Large intestine (tissue), 3 donors: Measurements from ENCODE around the gene SYNC. TPM values are rescaled to one million over a fixed set of nuclear protein-coding genes. Genes with fewer than 3 reads are reported as not detected.

Source experiments
- DNase-seq, 2 donors: peaks; one replicate each; pipeline versions ENCODE4 v3.0.0 to v3.0.0-alpha.2; 2013
- H3K27ac ChIP-seq: one replicate; pipeline ENCODE4 v1.5.1; 2013; ENCODE audit warnings: low read length
- H3K27me3 ChIP-seq: 2 replicates; pipeline ENCODE4 v1.6.1; 2013; ENCODE audit warnings: low read length; ENCODE audit not compliant: control insufficient read depth, insufficient read depth
- H3K36me3 ChIP-seq: 2 replicates; pipeline ENCODE4 v1.6.1; 2013; ENCODE audit warnings: low read length; ENCODE audit not compliant: control insufficient read depth, insufficient read depth
- H3K4me1 ChIP-seq: one replicate; pipeline ENCODE4 v1.6.1; 2013; ENCODE audit warnings: low read length; ENCODE audit not compliant: control insufficient read depth, insufficient read depth
- H3K4me3 ChIP-seq: one replicate; pipeline ENCODE4 v1.5.1; 2013; ENCODE audit warnings: low read length
- H3K9me3 ChIP-seq: one replicate; pipeline ENCODE4 v1.6.1; 2013; ENCODE audit warnings: mild to moderate bottlenecking, low read depth, low read length, moderate library complexity; ENCODE audit not compliant: control insufficient read depth
- WGBS: methylation state at CpG from one replicate; pipeline ENCODE4 v1.1.5; 2013; ENCODE audit warnings: low lambda C conversion rate; ENCODE audit not compliant: insufficient coverage; 5-methylcytosine and 5-hydroxymethylcytosine counted together
- polyA plus RNA-seq: library from polyadenylated mRNA; unstranded; fragments of 120-200 nt; gene quantifications from one replicate; pipeline ENCODE4 v1.2.1, GENCODE V29; 2013

Gene SYNC
- polyA plus RNA-seq, 1 donor = 5.2 TPM

- peaks cover 14% of the 10 kb centered on the region for H3K36me3 ChIP-seq
- no CpG with 5 or more reads among the region's 28 CpGs for WGBS
- DNase-seq = peak; percentile 43 to 75
- H3K9me3 ChIP-seq = no peaks in the 10 kb centered on the region
- H3K4me1 ChIP-seq = peaks cover 30% of the 10 kb centered on the region
- H3K27ac ChIP-seq = peak overlapping the region; percentile 96
- H3K27me3 ChIP-seq = no peaks in the 10 kb centered on the region
- H3K4me3 ChIP-seq = peak overlapping the region; percentile 86
These were observed 39.8 kb upstream of the SYNC start for GRCh38 chr1:32742199-32742947.

- Histone ChIP-seq H3K9me3 (no peaks in the 10 kb centered on the region), H3K27me3 (no peaks in the 10 kb centered on the region), H3K36me3 (peaks cover 9% of the 10 kb centered on the region), H3K27ac (peak overlapping the region; percentile 96), H3K4me3 (peak overlapping the region; percentile 86), H3K4me1 (peaks cover 38% of the 10 kb centered on the region)
- DNase-seq = peak; percentile 31 to 78
- WGBS = no CpG with 5 or more reads among the region's 103 CpGs
These were observed 39.0 kb upstream of the SYNC start for GRCh38 chr1:32741413-32742198.

GRCh38 chr1:32741059-32741412 lies 38.5 kb upstream of the SYNC start:
- peak overlapping the region; percentile 91 for H3K27ac ChIP-seq
- no peaks in the 10 kb centered on the region for H3K27me3 ChIP-seq
- H3K4me3 ChIP-seq = peak overlapping the region; percentile 49
- DNase-seq = peak; percentile 33 to 52
- H3K9me3 ChIP-seq = no peaks in the 10 kb centered on the region
- peaks cover 41% of the 10 kb centered on the region for H3K4me1 ChIP-seq
- no CpG with 5 or more reads among the region's 10 CpGs for WGBS
- H3K36me3 ChIP-seq = peaks cover 7% of the 10 kb centered on the region

- no CpG with 5 or more reads among the region's 7 CpGs for WGBS
- peak; percentile 92 to 96 for DNase-seq
These were observed 34.5 kb upstream of the SYNC start for GRCh38 chr1:32736812-32737791.

GRCh38 chr1:32733582-32734321 lies 31.2 kb upstream of the SYNC start:
- no peaks in the 10 kb centered on the region for H3K36me3 ChIP-seq
- no peaks in the 10 kb centered on the region for H3K9me3 ChIP-seq
- no peak overlapping the region for H3K4me3 ChIP-seq
- H3K27ac ChIP-seq = no peak overlapping the region
- peaks cover 18% of the 10 kb centered on the region for H3K4me1 ChIP-seq
- H3K27me3 ChIP-seq = no peaks in the 10 kb centered on the region
- no CpG with 5 or more reads among the region's 9 CpGs for WGBS
- no peak for DNase-seq

More at GRCh38 chr1:32736812-32737791, 34.5 kb upstream of the SYNC start:
- Histone ChIP-seq H3K4me1 (peaks cover 24% of the 10 kb centered on the region), H3K4me3 (no peak overlapping the region), H3K9me3 (no peaks in the 10 kb centered on the region), H3K27ac (peak overlapping the region; percentile 92), H3K27me3 (no peaks in the 10 kb centered on the region), H3K36me3 (no peaks in the 10 kb centered on the region)

- no peak overlapping the region for H3K27ac ChIP-seq
- peaks cover 6% of the 10 kb centered on the region for H3K4me1 ChIP-seq
- no peaks in the 10 kb centered on the region for H3K9me3 ChIP-seq
- DNase-seq = no peak
- no peak overlapping the region for H3K4me3 ChIP-seq
- no CpG with 5 or more reads among the region's 14 CpGs for WGBS
- H3K27me3 ChIP-seq = no peaks in the 10 kb centered on the region
- no peaks in the 10 kb centered on the region for H3K36me3 ChIP-seq
These were observed 26.9 kb upstream of the SYNC start for GRCh38 chr1:32729254-32730046.

- WGBS = no CpG with 5 or more reads among the region's 7 CpGs
These were observed 26.0 kb upstream of the SYNC start for GRCh38 chr1:32728413-32729077.

GRCh38 chr1:32727876-32728275 lies 25.3 kb upstream of the SYNC start:
- peaks cover 6% of the 10 kb centered on the region for H3K4me1 ChIP-seq
- WGBS = no CpG with 5 or more reads among the region's 1 CpG
- no peaks in the 10 kb centered on the region for H3K36me3 ChIP-seq
- no peak for DNase-seq
- H3K27ac ChIP-seq = no peak overlapping the region
- no peaks in the 10 kb centered on the region for H3K9me3 ChIP-seq
- no peak overlapping the region for H3K4me3 ChIP-seq
- H3K27me3 ChIP-seq = no peaks in the 10 kb centered on the region

More at GRCh38 chr1:32728413-32729077, 26.0 kb upstream of the SYNC start:
- Histone ChIP-seq H3K9me3 (no peaks in the 10 kb centered on the region), H3K27ac (no peak overlapping the region), H3K27me3 (no peaks in the 10 kb centered on the region), H3K36me3 (no peaks in the 10 kb centered on the region), H3K4me3 (no peak overlapping the region), H3K4me1 (peaks cover 6% of the 10 kb centered on the region)
- DNase-seq = no peak

GRCh38 chr1:32725615-32725982 lies 23.0 kb upstream of the SYNC start:
- Histone ChIP-seq H3K36me3 (no peaks in the 10 kb centered on the region), H3K4me3 (no peak overlapping the region), H3K4me1 (peaks cover 6% of the 10 kb centered on the region), H3K27me3 (no peaks in the 10 kb centered on the region), H3K27ac (no peak overlapping the region), H3K9me3 (no peaks in the 10 kb centered on the region)
- no peak for DNase-seq
- WGBS = no CpG with 5 or more reads among the region's 3 CpGs
